ENCODE measurements around the gene TBCA.

Gene TBCA

GRCh38 chr5:77778398-77778797, 2.3 kb upstream of the TBCA start:
- H3K27ac Mint-ChIP-seq: no peak overlapping the region
- H3K4me1 Mint-ChIP-seq: peaks cover 21% of the 10 kb centered on the region
- no peak overlapping the region for H3K4me3 Mint-ChIP-seq
- peaks cover 5% of the 10 kb centered on the region for H3K36me3 Mint-ChIP-seq
- H3K27me3 Mint-ChIP-seq: no peaks in the 10 kb centered on the region
- ATAC-seq: no peak
- H3K9me3 Mint-ChIP-seq: no peaks in the 10 kb centered on the region

GRCh38 chr5:77777911-77778310, 1.8 kb upstream of the TBCA start:
- no peak for ATAC-seq
- no peaks in the 10 kb centered on the region for H3K27me3 Mint-ChIP-seq
- peak overlapping the region; percentile 6 for H3K27ac Mint-ChIP-seq
- H3K36me3 Mint-ChIP-seq: peaks cover 5% of the 10 kb centered on the region
- peaks cover 21% of the 10 kb centered on the region for H3K4me1 Mint-ChIP-seq
- no peak overlapping the region for H3K4me3 Mint-ChIP-seq
- H3K9me3 Mint-ChIP-seq: no peaks in the 10 kb centered on the region

- peaks cover 5% of the 10 kb centered on the region for H3K36me3 Mint-ChIP-seq
- H3K9me3 Mint-ChIP-seq: no peaks in the 10 kb centered on the region
- peaks cover 21% of the 10 kb centered on the region for H3K4me1 Mint-ChIP-seq
- peak overlapping the region; percentile 42 for H3K4me3 Mint-ChIP-seq
- no peaks in the 10 kb centered on the region for H3K27me3 Mint-ChIP-seq
- no peak for ATAC-seq
- H3K27ac Mint-ChIP-seq: peak overlapping the region; percentile 6
Observed at GRCh38 chr5:77777281-77777892, 1.2 kb upstream of the TBCA start.

GRCh38 chr5:77776554-77777206, 541 bp upstream of the TBCA start:
- Mint-ChIP-seq H3K4me1 (peaks cover 26% of the 10 kb centered on the region), H3K9me3 (no peaks in the 10 kb centered on the region), H3K27me3 (no peaks in the 10 kb centered on the region), H3K4me3 (peak overlapping the region; percentile 94), H3K36me3 (peaks cover 10% of the 10 kb centered on the region), H3K27ac (peak overlapping the region; percentile 90)
- peak; percentile 17 for ATAC-seq

GRCh38 chr5:77774981-77775789, 954 bp downstream of the TBCA start:
- peaks cover 31% of the 10 kb centered on the region for H3K4me1 Mint-ChIP-seq
- peak; percentile 40 for ATAC-seq
- no peaks in the 10 kb centered on the region for H3K27me3 Mint-ChIP-seq
- peak overlapping the region; percentile 94 for H3K4me3 Mint-ChIP-seq
- peaks cover 16% of the 10 kb centered on the region for H3K36me3 Mint-ChIP-seq
- peak overlapping the region; percentile 90 for H3K27ac Mint-ChIP-seq
- no peaks in the 10 kb centered on the region for H3K9me3 Mint-ChIP-seq

- no peak overlapping the region for H3K27ac Mint-ChIP-seq
- H3K4me1 Mint-ChIP-seq: peaks cover 36% of the 10 kb centered on the region
- no peaks in the 10 kb centered on the region for H3K27me3 Mint-ChIP-seq
- H3K4me3 Mint-ChIP-seq: no peak overlapping the region
- ATAC-seq: no peak
- H3K36me3 Mint-ChIP-seq: peaks cover 20% of the 10 kb centered on the region
- H3K9me3 Mint-ChIP-seq: no peaks in the 10 kb centered on the region
Observed at GRCh38 chr5:77773734-77774280, 2.3 kb downstream of the TBCA start.

GRCh38 chr5:77772729-77773128, 3.4 kb downstream of the TBCA start:
- Mint-ChIP-seq H3K4me3 (no peak overlapping the region), H3K9me3 (no peaks in the 10 kb centered on the region), H3K36me3 (peaks cover 23% of the 10 kb centered on the region), H3K27ac (no peak overlapping the region), H3K4me1 (peaks cover 38% of the 10 kb centered on the region), H3K27me3 (no peaks in the 10 kb centered on the region)
- no peak for ATAC-seq

GRCh38 chr5:77771452-77771851, 4.7 kb downstream of the TBCA start:
- no peak overlapping the region for H3K4me3 Mint-ChIP-seq
- no peaks in the 10 kb centered on the region for H3K9me3 Mint-ChIP-seq
- no peak for ATAC-seq
- H3K36me3 Mint-ChIP-seq: peaks cover 34% of the 10 kb centered on the region
- H3K27ac Mint-ChIP-seq: no peak overlapping the region
- H3K4me1 Mint-ChIP-seq: peaks cover 49% of the 10 kb centered on the region
- H3K27me3 Mint-ChIP-seq: no peaks in the 10 kb centered on the region

- no peak overlapping the region for H3K4me3 Mint-ChIP-seq
- H3K9me3 Mint-ChIP-seq: no peaks in the 10 kb centered on the region
- peaks cover 52% of the 10 kb centered on the region for H3K4me1 Mint-ChIP-seq
- H3K27ac Mint-ChIP-seq: no peak overlapping the region
- no peaks in the 10 kb centered on the region for H3K27me3 Mint-ChIP-seq
- peaks cover 39% of the 10 kb centered on the region for H3K36me3 Mint-ChIP-seq
- no peak for ATAC-seq
Observed at GRCh38 chr5:77770293-77771005, 5.7 kb downstream of the TBCA start.

GRCh38 chr5:77768978-77769377, 7.2 kb downstream of the TBCA start:
- no peak for ATAC-seq

GRCh38 chr5:77767301-77767700, 8.8 kb downstream of the TBCA start:
- peaks cover 35% of the 10 kb centered on the region for H3K4me1 Mint-ChIP-seq

More at GRCh38 chr5:77768978-77769377, 7.2 kb downstream of the TBCA start:
- Mint-ChIP-seq H3K27me3 (no peaks in the 10 kb centered on the region), H3K9me3 (no peaks in the 10 kb centered on the region), H3K4me1 (peaks cover 40% of the 10 kb centered on the region), H3K27ac (no peak overlapping the region), H3K36me3 (peaks cover 36% of the 10 kb centered on the region), H3K4me3 (no peak overlapping the region)

GRCh38 chr5:77761606-77762005, 14.5 kb downstream of the TBCA start:
- peaks cover 30% of the 10 kb centered on the region for H3K4me1 Mint-ChIP-seq
- H3K36me3 Mint-ChIP-seq: peaks cover 36% of the 10 kb centered on the region
- H3K27ac Mint-ChIP-seq: no peak overlapping the region
- H3K9me3 Mint-ChIP-seq: no peaks in the 10 kb centered on the region
- no peak for ATAC-seq
- H3K27me3 Mint-ChIP-seq: no peaks in the 10 kb centered on the region
- H3K4me3 Mint-ChIP-seq: no peak overlapping the region

More at GRCh38 chr5:77767301-77767700, 8.8 kb downstream of the TBCA start:
- Mint-ChIP-seq H3K4me3 (no peak overlapping the region), H3K9me3 (no peaks in the 10 kb centered on the region), H3K36me3 (peaks cover 36% of the 10 kb centered on the region), H3K27me3 (no peaks in the 10 kb centered on the region), H3K27ac (no peak overlapping the region)
- no peak for ATAC-seq

- H3K4me1 Mint-ChIP-seq: peaks cover 28% of the 10 kb centered on the region
- H3K27ac Mint-ChIP-seq: no peak overlapping the region
- no peaks in the 10 kb centered on the region for H3K9me3 Mint-ChIP-seq
- peaks cover 31% of the 10 kb centered on the region for H3K36me3 Mint-ChIP-seq
- H3K4me3 Mint-ChIP-seq: no peak overlapping the region
- no peak for ATAC-seq
- no peaks in the 10 kb centered on the region for H3K27me3 Mint-ChIP-seq
Observed at GRCh38 chr5:77758141-77758938, 17.8 kb downstream of the TBCA start.

- Mint-ChIP-seq H3K27me3 (no peaks in the 10 kb centered on the region), H3K27ac (no peak overlapping the region)
Observed at GRCh38 chr5:77751328-77752023, 24.7 kb downstream of the TBCA start.

More at GRCh38 chr5:77751328-77752023, 24.7 kb downstream of the TBCA start:
- Mint-ChIP-seq H3K9me3 (no peaks in the 10 kb centered on the region), H3K4me1 (peaks cover 13% of the 10 kb centered on the region), H3K4me3 (no peak overlapping the region), H3K36me3 (peaks cover 11% of the 10 kb centered on the region)
- ATAC-seq: no peak
